ENCODE measurements around the gene NUDT14. TPM values are rescaled to one million over a fixed set of nuclear protein-coding genes. Genes with fewer than 3 reads are reported as not detected.

Gene NUDT14
- polyA plus RNA-seq, 1 experiment, result 10.9 TPM

DNA sequence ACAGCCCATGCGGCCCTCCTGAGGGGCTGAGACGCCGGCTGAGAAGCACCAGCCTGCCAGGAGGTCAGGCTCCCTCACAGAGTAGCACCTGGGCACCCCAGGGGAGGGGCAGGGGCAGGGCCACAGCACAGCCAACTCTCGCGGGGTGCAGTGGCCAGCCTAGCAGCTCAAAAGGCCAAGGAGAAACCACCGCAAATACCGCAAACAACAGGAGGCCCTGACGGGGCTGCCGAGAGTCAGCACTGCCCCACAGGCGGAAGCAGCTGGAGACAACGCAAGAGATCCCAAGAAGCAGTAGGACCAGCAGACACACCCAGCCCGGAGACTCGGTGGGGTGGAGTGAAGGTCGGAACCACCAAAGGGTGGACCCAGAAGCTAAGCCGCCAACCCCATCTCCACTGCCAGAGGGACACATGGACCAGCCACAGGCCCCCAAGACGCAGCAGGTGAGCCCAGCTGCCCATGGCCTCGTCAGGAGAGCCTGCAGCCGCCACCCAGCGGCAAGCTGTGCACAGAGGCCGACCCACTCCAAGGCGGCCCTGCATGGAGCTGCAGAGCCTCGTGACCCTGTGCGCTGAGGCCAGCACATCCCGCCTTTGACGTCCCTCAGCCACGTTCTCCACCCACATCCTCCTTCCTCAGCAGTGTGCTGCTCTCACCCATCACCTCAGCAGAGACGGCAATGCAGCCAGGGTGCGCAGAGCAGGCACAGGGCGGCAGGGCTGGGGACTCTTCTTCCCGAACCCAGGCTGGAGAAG lies 35.6 kb upstream of the NUDT14 start:
- Histone ChIP-seq H3K27me3 (ENCODE audit: control insufficient read depth, insufficient read depth, low read length) (no peaks in the 10 kb centered on the region), H3K4me3 (ENCODE audit: low read depth, low read length) (no peak overlapping the region), H3K36me3 (ENCODE audit: control insufficient read depth, insufficient read depth, low read length) (peaks cover 34% of the 10 kb centered on the region)
- no peak for DNase-seq (ENCODE audit: low read depth)
- CTCF ChIA-PET, result interaction anchor here (0.9 to 1.0 kb wide), 2 partner anchors 66 to 135 kb away, joined by 3 read pairs; no protein-coding TSS in a partner anchor
- POLR2A ChIA-PET, result no interaction called here
- TF ChIP-seq CTCF (IDR thresholded peaks at IDR 0.05; ENCODE audit: insufficient read depth, low read depth, low read length), result no peak

- Histone ChIP-seq H3K4me3 (ENCODE audit: low read depth, low read length) (no peak overlapping the region), H3K36me3 (ENCODE audit: control insufficient read depth, insufficient read depth, low read length) (peaks cover 29% of the 10 kb centered on the region), H3K27me3 (ENCODE audit: control insufficient read depth, insufficient read depth, low read length) (no peaks in the 10 kb centered on the region)
- TF ChIP-seq CTCF (IDR thresholded peaks at IDR 0.05; ENCODE audit: insufficient read depth, low read depth, low read length), result no peak
- ChIA-PET CTCF (no interaction called here), POLR2A (no interaction called here)
- no peak for DNase-seq (ENCODE audit: low read depth)
These were observed 34.5 kb upstream of the NUDT14 start for GRCh38 chr14:105215602-105216001.

GRCh38 chr14:105214324-105214915 lies 33.3 kb upstream of the NUDT14 start:
- no peaks in the 10 kb centered on the region for H3K27me3 ChIP-seq (ENCODE audit: control insufficient read depth, insufficient read depth, low read length)
- no peak for DNase-seq (ENCODE audit: low read depth)
- ChIA-PET CTCF (interaction anchor here (0.6 to 1.6 kb wide), 4 partner anchors 11 to 132 kb away, joined by 3 to 8 read pairs (median 4); no protein-coding TSS in a partner anchor), POLR2A (no interaction called here)
- TF ChIP-seq CTCF (IDR thresholded peaks at IDR 0.05; ENCODE audit: insufficient read depth, low read depth, low read length), result no peak
- H3K36me3 ChIP-seq (ENCODE audit: control insufficient read depth, insufficient read depth, low read length), result peaks cover 28% of the 10 kb centered on the region
- H3K4me3 ChIP-seq (ENCODE audit: low read depth, low read length), result no peak overlapping the region

- DNase-seq (ENCODE audit: low read depth), result no peak
- no peak overlapping the region for H3K4me3 ChIP-seq (ENCODE audit: low read depth, low read length)
- no peak for TF ChIP-seq CTCF (IDR thresholded peaks at IDR 0.05; ENCODE audit: insufficient read depth, low read depth, low read length)
- H3K27me3 ChIP-seq (ENCODE audit: control insufficient read depth, insufficient read depth, low read length), result no peaks in the 10 kb centered on the region
- ChIA-PET CTCF (interaction anchor here (0.7 to 1.6 kb wide), 4 partner anchors 10 to 127 kb away, joined by 4 to 8 read pairs (median 5); no protein-coding TSS in a partner anchor), POLR2A (no interaction called here)
- H3K36me3 ChIP-seq (ENCODE audit: control insufficient read depth, insufficient read depth, low read length), result peaks cover 18% of the 10 kb centered on the region
These were observed 32.2 kb upstream of the NUDT14 start for GRCh38 chr14:105213361-105213760.

GRCh38 chr14:105212541-105213300 lies 31.6 kb upstream of the NUDT14 start:
- DNase-seq (ENCODE audit: low read depth), result no peak
- no peak for TF ChIP-seq CTCF (IDR thresholded peaks at IDR 0.05; ENCODE audit: insufficient read depth, low read depth, low read length)
- ChIA-PET CTCF (interaction anchor here (1.1 kb wide), 1 partner anchor 10 kb away, joined by 4 read pairs; no protein-coding TSS in a partner anchor), POLR2A (no interaction called here)
- no peak overlapping the region for H3K4me3 ChIP-seq (ENCODE audit: low read depth, low read length)
- no peaks in the 10 kb centered on the region for H3K27me3 ChIP-seq (ENCODE audit: control insufficient read depth, insufficient read depth, low read length)
- peaks cover 16% of the 10 kb centered on the region for H3K36me3 ChIP-seq (ENCODE audit: control insufficient read depth, insufficient read depth, low read length)

All from BJ (cell line).